GM12801 (cell line): ENCODE results near the gene GJB3.

Experiments used
- TF ChIP-seq, protein P1 (sequence below): IDR thresholded peaks from one replicate; pipeline ENCODE4 v1.5.1; 2011; ENCODE audit warnings: control low read depth; ENCODE audit not compliant: insufficient read length; ENCODE audit errors: extremely low read depth

GJB3 gene

DNA sequence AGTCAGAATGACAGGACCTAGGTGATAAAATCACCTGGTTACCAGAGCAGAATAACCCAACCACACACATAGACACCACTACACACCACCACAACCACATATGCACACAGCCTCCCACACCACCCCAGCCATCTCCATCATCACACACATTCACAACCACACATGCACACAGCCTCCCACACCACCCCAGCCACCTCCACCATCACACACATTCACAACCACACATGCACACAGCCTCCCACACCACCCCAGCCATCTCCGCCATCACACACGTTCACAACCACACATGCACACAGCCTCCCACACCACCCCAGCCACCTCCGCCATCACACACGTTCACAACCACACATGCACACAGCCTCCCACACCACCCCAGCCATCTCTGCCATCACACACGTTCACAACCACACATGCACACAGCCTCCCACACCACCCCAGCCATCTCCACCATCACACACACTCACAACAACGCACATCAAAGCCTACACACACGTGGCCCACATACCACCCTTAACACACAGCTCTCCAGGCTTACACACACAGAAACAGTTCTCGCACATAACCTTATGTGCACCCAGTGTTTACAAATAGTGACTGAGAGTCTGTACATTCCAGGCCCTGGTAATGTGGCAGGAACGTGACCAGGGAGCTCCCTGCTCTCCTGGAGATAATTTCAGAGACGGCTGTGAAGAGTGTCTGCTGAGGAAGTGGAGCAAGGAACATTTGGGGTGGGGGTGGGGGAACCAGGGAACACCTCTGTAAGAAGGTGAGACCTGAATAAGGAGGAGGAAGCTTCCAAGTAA, 3.3 kb upstream of the GJB3 start:
- TF ChIP-seq, protein P1, sequence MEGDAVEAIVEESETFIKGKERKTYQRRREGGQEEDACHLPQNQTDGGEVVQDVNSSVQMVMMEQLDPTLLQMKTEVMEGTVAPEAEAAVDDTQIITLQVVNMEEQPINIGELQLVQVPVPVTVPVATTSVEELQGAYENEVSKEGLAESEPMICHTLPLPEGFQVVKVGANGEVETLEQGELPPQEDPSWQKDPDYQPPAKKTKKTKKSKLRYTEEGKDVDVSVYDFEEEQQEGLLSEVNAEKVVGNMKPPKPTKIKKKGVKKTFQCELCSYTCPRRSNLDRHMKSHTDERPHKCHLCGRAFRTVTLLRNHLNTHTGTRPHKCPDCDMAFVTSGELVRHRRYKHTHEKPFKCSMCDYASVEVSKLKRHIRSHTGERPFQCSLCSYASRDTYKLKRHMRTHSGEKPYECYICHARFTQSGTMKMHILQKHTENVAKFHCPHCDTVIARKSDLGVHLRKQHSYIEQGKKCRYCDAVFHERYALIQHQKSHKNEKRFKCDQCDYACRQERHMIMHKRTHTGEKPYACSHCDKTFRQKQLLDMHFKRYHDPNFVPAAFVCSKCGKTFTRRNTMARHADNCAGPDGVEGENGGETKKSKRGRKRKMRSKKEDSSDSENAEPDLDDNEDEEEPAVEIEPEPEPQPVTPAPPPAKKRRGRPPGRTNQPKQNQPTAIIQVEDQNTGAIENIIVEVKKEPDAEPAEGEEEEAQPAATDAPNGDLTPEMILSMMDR, result no peak

DNA sequence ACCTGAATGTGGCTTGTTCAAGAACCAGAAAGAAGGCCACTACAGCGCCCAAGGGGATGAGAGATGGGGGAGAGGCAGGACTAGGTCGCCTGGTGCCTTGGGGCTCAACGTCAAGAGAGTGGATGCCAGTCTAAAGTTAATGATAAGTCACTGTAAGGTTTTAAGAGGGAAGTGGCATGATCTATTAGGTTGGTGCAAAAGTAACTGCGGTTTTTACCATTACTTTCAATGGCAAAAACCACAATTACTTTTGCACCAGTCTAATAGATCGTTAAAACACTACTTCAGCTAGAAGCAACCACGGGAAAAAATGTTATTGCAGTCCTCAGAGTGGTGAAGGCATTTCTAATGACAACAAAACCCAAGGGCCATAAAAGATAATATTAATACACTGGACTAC, 2.6 kb upstream of the GJB3 start:
- TF ChIP-seq, protein P1, result no peak

DNA sequence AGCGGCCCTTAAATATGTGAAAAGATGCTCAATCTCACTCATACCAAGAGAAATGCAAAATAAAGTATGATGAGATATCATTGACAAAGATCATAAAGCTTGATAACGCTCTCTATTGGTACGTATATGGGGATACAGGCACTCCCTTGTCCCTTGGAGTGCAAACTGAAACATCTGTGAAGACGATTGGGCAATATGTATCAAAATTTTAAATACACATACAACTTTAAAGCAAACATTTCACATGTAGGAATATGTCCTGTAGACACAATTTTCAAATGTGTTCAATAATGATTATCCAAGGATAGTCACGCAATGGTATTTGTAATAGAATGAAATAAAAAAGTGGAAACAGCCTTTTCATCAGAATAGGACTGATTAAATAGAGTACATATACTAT, 2.0 kb upstream of the GJB3 start:
- TF ChIP-seq, protein P1, result no peak

DNA sequence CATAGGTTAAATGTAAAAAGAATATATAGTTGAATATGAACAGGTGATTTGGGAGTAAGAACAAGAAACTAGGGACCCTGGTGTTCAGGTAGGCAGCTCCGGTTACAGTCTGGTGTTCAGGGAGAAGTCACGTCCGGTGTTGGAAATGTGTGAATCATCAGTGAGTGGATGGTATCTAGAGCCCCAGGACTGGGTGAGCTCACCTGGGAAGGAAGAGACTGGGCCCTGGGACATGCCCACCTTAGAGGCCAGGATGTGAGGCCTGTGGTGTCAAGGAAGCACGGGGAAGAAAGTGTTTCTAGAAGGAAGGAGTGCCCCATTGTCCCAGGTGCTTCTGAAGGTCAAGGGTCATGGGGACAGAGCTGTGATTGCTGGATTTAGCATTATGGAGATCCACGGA, 1.5 kb upstream of the GJB3 start:
- TF ChIP-seq, protein P1, result no peak

DNA sequence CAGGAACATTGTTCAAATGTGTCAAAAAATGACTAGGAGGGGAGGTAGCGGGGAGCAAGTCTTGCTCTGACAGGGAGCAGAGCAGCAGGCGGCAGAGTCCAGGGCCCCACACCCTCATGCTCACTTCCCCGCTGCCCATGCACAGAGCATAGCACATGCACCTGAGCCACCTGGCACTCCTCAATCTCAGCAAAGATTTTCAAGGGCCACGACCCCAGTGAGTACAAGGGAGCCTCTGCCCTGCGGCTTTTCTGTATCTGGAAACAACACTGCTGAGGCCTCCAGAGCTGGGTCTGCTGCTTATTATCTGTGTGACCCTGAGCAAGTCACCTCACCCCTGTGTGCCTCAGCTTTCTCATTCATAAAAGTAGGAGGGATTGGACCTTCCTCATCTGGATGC, 1.1 kb upstream of the GJB3 start:
- TF ChIP-seq, protein P1, result no peak

DNA sequence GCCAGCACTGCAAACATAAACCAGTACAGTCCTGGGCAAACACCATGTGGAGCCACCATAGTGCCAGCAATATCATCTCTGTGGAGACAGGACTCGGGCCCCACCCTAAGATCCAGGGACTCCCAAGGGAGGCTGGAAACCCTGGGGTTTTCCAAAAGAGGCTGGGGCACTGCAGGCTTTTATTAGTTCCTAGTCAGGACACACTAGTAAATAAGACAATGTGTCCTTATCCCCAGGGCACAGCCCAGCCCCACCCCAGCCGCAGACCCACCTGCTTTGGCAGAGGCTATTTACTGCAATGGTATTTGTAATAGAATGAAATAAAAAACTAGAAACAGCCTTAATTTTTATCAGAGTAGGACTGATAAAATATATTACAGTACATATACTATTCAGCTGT, 486 bp upstream of the GJB3 start:
- TF ChIP-seq, protein P1, result no peak

DNA sequence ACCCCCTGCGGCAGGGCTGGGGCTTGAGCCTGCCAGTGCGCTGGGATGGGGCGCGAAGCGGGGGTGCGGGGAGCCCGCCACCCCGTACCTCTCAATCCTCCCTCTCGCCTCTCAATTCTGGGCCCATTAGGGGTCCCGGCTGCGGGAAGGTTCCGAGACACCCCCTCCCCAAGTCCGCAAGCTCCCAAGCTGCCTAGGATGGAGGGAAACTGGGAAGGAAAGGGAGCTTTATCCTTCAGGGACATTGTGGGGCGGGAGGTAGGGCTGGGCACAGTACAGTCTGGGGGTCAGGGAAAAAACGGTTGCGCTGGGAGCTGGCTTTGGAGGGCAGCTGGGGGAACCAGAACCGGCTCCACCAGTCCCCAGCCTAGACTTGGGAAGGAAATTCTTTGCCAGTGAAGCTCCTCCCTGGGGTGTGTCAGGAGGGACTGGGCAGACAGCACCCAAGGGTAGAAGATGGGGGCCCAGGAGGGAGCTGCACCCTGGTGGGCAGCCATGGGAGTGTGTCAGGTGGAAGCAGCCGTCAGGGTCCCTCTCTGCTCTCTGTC, 904 bp downstream of the GJB3 start:
- TF ChIP-seq, protein P1, result no peak
